Heart right ventricle (tissue), 16 donors: ENCODE results near the gene PDIA2. TPM values are rescaled to one million over a fixed set of nuclear protein-coding genes. Genes with fewer than 3 reads are reported as not detected.

Experiments used
- ATAC-seq, 8 donors: fragments of 200-7000 bp; cut with Tn5 transposase; one replicate each; pipeline ENCODE4 v1.9.1; 2020; ENCODE audit warnings: mild to moderate bottlenecking in 8 of 8, moderate library complexity in 8 of 8, moderate number of reproducible peaks in 1 of 8
- DNase-seq, 2 donors: peaks; one replicate each; pipeline ENCODE4 v3.0.0-alpha.2; 2020
- H3K27ac ChIP-seq, 10 donors: fragments of 200-600 bp; sonication (generic) in 2 of 10; one replicate each; pipeline versions ENCODE4 v1.5.0 to v1.8.0; 2020 to 2022; ENCODE audit warnings: mild to moderate bottlenecking in 3 of 10
- H3K27me3 ChIP-seq, 7 donors: fragments of 200-600 bp; one replicate each; pipeline ENCODE4 v1.8.0; 2021 to 2022; ENCODE audit warnings: mild to moderate bottlenecking in 2 of 7
- H3K36me3 ChIP-seq, 9 donors: fragments of 200-600 bp; sonication (generic) in 1 of 9; one replicate each; pipeline versions ENCODE4 v1.5.0 to v1.8.0; 2020 to 2022; ENCODE audit warnings: mild to moderate bottlenecking in 2 of 9
- H3K4me1 ChIP-seq, 9 donors: fragments of 200-600 bp; sonication (generic) in 1 of 9; one replicate each; pipeline versions ENCODE4 v1.5.0 to v1.8.0; 2020 to 2022; ENCODE audit warnings: mild to moderate bottlenecking in 4 of 9
- H3K4me3 ChIP-seq, 10 donors: fragments of 200-600 bp; sonication (generic) in 2 of 10; one replicate each; pipeline versions ENCODE4 v1.5.0 to v1.8.0; 2020 to 2022; ENCODE audit warnings: mild to moderate bottlenecking in 7 of 10, moderate library complexity in 2 of 10
- H3K9me3 ChIP-seq, 11 donors: fragments of 200-600 bp in 10 of 11; sonication (generic) in 2 of 11; one replicate each; pipeline versions ENCODE4 v1.5.0 to v1.8.0; 2013 to 2022; ENCODE audit warnings: mild to moderate bottlenecking in 2 of 11, control low read depth in 1 of 11, moderate library complexity in 1 of 11
- WGBS, 2 donors: extraction: QIAGEN DNeasy Blood & Tissue Kit; methylation state at CpG; one replicate each; pipeline ENCODE4 v1.1.7; 2013; ENCODE audit warnings: inconsistent platforms in 1 of 2; 5-methylcytosine and 5-hydroxymethylcytosine counted together
- intact Hi-C, 10 donors: fragments of 100-400 bp; cut with DNase I; formaldehyde crosslinking; loops; one replicate each; pipeline versions ENCODE4 v1.11.1 to v1.14.2; 2022
- polyA plus RNA-seq, 2 donors: library from polyadenylated mRNA; stranded (reverse); fragments of 200-250 nt; gene quantifications; one replicate each; pipeline ENCODE4 v1.2.3, GENCODE V29; 2013
- total RNA-seq, 10 donors: library from RNA; stranded (reverse); fragmentation: NEBNext Ultra II Directional in 3 of 10; extraction: Animal tissue kit (Norgen Biotek cat#: 25700) in 3 of 10; gene quantifications; one replicate each; pipeline versions ENCODE4 v1.2.1 to v1.2.4, GENCODE V29; 2021 to 2023
- TF ChIP-seq, protein P1 (sequence below), 9 donors: fragments of 200-600 bp; sonication (generic) in 2 of 9; IDR thresholded peaks; one replicate each; pipeline versions ENCODE4 v1.5.0 to v1.8.0; 2021 to 2022; ENCODE audit warnings: antibody characterized with exemption in 9 of 9, mild to moderate bottlenecking in 5 of 9, moderate library complexity in 1 of 9
- donor health status: Arrhythmogenic right ventricular cardiomyopathy.
- donor health status: ischemic (EF 13 %, LVEDD 7.1; RV severe dilation, severe dysfunction).
- donor health status: healthy with polysubstance abuse.
- donor health status: DM: no; HTN: yes; CAD: no.
- donor health status: DM: no; HTN: no; CAD: no.
- donor health status: ischemic (EF 25% LVEDD 6.9; RV normal size, moderate dysfunction).
- donor health status: ischemic (EF 25% LVEDD 5.7; RV mildly dilated, moderate dysfunction).
- donor health status: healthy.
- donor health status: DM: yes; HTN: yes; CAD: no.
- donor health status: Ischemic cardiomyopathy.
- donor health status: ischemic (EF 35%, LVEDD 5.7; RV mildly dilated, moderate dysfunction).
- donor health status: nonischemic (EF 11% LVEDD 7.7; RV severe dilation, severe dysfunction).
- donor health status: DM: yes; HTN: yes; CAD: no.
- donor health status: PGD.
- donor health status: ischemic (EF 29% LVEDD 5.4; RV normal size, mild dysfunction).
- donor health status: nonischemic (EF 23%, LVEDD 6.1; RV moderate dilation, normal function).

PDIA2 gene
- total and polyA plus RNA-seq, 12 donors, result 0.32 to 14.0 (median 2.9) TPM

DNA sequence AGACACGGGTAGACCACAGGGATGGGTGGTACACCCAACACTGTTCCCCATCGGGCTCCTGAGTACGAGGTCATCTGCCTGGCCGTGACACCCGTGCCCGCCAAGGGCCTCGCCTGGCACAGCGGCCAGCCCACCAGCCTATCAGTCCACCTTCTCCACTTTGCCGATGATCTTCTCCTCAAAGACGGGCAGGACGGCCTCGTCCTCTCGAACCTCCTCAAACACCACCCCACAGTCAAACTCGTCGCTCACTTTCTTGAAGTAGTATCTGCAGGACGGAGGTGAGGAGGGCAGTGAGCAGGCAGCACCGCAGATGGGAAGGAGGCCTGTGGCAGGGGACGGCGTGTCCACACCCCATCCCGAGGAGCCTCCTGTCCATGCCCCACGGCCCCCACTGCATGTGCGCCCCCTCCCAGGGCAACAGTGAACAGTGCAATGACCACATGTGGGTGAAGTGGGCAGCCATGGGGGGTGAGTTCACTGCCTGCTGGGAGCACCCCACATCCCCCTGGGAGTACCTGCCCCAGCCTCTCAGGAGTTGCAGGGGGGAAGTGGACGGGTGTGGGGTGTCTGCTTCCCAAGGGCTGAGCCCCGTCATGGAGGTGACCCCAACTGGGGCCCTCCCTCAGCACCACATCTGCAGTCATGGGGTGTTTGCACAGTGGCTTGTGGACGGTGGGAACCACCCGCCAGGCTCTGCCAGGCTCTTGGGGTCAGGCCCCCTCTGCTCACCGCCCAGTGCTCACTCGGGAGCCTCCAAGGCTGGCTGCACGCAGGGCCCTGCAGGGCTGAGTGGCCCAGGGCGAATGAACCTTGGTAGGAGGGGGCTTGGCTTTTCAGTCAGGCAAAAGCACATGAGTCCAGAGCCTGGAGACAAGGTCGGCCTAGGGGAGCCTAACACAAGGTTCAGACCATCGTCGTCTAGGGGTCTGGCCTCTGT lies 5.3 kb downstream of the PDIA2 start:
- ATAC-seq (no peak), DNase-seq (no peak)
- 94 to 95% methylated on average over 33 of the region's 33 CpGs for WGBS, 2 donors
- Histone ChIP-seq H3K27ac (no peak overlapping the region), H3K4me1 (no peaks in the 10 kb centered on the region), H3K27me3 (no peaks in the 10 kb centered on the region), H3K9me3 (no peaks in the 10 kb centered on the region), H3K36me3 (peaks cover 0 to 69% (median 17%) of the 10 kb centered on the region in 9 donors), H3K4me3 (no peak overlapping the region)
- intact Hi-C loops, result no loop called here
- TF ChIP-seq, protein P1, sequence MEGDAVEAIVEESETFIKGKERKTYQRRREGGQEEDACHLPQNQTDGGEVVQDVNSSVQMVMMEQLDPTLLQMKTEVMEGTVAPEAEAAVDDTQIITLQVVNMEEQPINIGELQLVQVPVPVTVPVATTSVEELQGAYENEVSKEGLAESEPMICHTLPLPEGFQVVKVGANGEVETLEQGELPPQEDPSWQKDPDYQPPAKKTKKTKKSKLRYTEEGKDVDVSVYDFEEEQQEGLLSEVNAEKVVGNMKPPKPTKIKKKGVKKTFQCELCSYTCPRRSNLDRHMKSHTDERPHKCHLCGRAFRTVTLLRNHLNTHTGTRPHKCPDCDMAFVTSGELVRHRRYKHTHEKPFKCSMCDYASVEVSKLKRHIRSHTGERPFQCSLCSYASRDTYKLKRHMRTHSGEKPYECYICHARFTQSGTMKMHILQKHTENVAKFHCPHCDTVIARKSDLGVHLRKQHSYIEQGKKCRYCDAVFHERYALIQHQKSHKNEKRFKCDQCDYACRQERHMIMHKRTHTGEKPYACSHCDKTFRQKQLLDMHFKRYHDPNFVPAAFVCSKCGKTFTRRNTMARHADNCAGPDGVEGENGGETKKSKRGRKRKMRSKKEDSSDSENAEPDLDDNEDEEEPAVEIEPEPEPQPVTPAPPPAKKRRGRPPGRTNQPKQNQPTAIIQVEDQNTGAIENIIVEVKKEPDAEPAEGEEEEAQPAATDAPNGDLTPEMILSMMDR (IDR thresholded peaks at IDR 0.05), result no peak

DNA sequence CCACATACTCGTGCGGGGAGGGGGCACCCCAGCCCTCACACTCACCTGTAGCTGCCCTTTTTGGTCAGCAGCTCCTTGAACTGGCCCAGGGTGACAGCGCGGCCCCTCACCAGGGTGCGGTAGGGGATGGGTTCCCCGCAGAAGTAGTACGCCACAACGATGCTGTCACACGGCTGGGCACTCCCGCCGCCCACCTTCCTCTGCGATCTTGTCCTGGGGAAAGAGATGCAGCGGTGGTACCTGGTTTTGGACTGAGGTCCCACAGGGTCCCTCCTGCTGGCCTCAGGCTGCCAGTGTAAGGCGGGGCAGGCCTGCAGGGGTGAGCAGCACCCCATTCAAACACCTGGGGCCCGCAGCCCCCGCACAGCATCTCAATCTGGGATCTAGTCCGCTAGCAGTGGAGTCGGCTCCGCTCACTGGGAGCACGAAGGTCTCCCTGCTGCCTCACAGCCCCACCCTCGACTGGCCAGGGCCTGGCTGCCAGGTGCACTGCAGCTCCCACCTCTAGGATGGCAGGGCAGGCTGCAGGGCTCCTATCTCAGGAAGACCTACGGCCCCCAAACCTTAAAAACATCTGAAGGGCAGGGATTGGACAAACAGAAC lies 6.5 kb downstream of the PDIA2 start:
- Histone ChIP-seq H3K27ac (no peak overlapping the region), H3K4me1 (no peaks in the 10 kb centered on the region), H3K27me3 (no peaks in the 10 kb centered on the region), H3K9me3 (no peaks in the 10 kb centered on the region), H3K4me3 (no peak overlapping the region), H3K36me3 (peaks cover 0 to 77% (median 17%) of the 10 kb centered on the region in 9 donors)
- WGBS, 2 donors, result 94% methylated on average over 22 of the region's 22 CpGs
- ATAC-seq (no peak), DNase-seq (no peak)
- TF ChIP-seq, protein P1 (IDR thresholded peaks at IDR 0.05), result no peak
- intact Hi-C loops, result no loop called here

DNA sequence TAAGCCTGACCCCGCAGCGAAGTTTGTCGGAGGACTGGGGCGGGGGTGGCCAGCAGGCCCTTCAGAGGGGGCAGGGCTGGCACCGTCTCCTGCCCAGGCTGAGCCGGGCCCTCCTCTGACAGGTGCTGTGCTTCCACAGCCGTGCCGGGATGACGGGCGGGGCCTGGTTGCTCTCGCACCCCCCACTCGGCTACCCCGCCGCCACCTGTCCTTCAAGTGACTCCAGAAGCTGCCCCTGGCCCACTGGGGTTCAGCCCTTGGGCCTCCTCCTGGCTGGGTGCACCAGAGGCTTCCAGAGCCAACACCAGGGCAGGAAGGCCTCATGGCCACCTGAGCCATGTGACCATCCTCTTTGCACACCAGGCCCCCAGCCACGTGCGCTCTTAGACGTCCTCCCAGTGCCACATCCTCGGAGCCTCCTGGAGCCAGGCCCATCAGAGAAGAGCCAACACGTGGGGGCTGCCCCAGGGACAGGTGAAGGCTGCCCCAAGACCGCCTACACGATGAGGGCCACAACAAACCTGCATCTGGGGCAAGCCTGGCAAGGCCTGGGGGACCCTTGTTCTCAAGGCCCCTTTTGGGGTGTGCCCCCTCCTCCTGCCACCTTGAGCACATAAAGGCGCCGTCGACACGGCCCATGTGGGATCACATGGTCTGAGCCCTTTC lies 7.2 kb downstream of the PDIA2 start:
- Histone ChIP-seq H3K36me3 (peaks cover 0 to 77% (median 17%) of the 10 kb centered on the region in 9 donors), H3K9me3 (no peaks in the 10 kb centered on the region), H3K27me3 (no peaks in the 10 kb centered on the region), H3K27ac (no peak overlapping the region), H3K4me1 (no peaks in the 10 kb centered on the region), H3K4me3 (no peak overlapping the region)
- intact Hi-C loops, result no loop called here
- DNase-seq (no peak), ATAC-seq (no peak)
- 89 to 93% methylated on average over 25 of the region's 25 CpGs for WGBS, 2 donors
- TF ChIP-seq, protein P1 (IDR thresholded peaks at IDR 0.05), result no peak

DNA sequence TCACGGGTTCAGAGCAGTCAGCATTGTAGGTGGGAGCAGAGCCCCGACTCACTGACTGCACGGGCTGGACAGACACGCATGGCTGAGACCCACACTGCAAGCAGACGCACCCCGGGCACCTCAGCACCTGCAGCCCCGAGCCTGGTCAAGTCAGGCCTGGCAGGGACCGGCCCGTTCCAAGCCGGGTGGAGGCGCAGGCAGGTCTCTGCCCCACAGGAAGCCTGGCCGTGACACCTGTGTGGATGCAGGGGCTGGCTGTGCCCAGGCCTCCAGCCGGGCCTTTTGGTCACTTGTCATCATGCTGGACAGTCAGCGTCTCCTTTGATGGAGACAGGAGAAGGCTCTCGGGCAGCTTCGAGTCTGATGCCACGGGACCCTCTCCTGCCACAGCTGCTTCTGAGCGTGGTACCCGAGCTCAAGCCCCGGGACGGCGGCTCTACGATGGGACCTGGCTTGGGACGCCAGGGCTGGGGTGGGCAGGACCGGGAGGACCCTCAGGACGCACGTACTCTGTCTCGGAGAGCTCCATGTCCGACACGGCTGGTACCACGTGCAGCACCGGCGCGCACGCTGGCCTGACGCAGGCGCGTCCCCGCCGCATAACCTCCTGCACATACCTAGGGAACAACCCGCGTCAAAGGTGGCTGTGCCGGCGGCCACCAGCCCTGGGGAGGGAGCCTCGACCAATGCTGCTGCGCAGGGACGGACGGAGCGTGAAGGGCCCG lies 7.9 kb downstream of the PDIA2 start:
- Histone ChIP-seq H3K27ac (no peak overlapping the region), H3K27me3 (no peaks in the 10 kb centered on the region), H3K9me3 (no peaks in the 10 kb centered on the region), H3K4me1 (no peaks in the 10 kb centered on the region), H3K4me3 (no peak overlapping the region), H3K36me3 (peaks cover 0 to 82% (median 17%) of the 10 kb centered on the region in 9 donors)
- intact Hi-C loops, result no loop called here
- WGBS, 2 donors, result 94 to 95% methylated on average over 50 of the region's 50 CpGs
- DNase-seq (no peak), ATAC-seq (no peak)
- TF ChIP-seq, protein P1 (IDR thresholded peaks at IDR 0.05), result no peak
